ENCODE measurements around the gene TDP2. TPM values are rescaled to one million over a fixed set of nuclear protein-coding genes. Genes with fewer than 3 reads are reported as not detected.

The TDP2 gene
- total and polyA plus RNA-seq, 9 of the 15 experiments (the other 6 are each of a cell fraction or from before 2014, with no cell fraction given), result 27.7 to 60.1 (median 31.8) TPM

DNA sequence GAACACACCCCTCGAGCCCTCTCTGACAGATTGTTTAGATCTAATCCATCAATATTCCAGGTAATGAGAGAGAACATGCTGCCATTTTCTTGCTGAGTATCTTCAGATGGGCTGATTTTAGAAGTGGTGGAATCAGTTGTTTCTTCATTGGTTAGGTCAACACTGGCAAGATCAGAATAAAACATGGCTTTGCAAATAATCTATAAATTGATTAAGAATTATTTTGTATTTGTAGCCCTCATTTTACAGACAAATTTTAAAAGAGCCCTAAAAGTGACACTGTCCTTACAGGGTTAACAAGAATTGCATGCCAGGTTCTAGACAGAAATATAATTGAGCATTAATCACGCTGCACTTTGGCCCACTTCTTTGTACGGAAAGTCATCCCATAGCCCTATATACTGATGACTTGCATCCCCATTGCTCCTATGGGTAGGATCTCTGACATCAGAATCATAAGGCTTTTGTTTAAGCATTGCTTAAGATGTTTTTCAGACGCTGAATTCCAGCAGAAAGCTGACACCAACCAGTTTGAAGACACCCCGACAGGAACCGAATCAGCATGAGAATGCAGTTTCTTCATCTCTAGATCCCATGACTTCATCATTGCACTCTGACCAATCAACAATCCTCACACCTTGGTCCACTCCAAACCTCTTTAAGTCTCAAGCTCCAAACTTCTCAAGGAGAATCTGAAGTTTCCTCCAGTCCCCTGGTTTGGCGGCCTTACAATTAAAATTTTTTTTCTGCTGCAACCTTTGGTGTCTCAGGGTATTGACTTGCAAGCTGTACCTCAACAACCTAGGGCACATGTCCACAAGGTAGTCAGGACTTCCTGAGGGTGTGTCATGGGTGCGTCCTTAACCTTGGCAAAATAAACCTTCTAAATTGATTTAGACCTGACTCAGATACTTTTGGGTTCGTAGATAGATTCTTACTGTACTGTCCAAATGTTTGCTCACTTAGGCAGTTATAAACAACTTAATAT, 7.8 kb downstream of the TDP2 start (continued):
- TF ChIP-seq CUX1 (CRISPR knock-in tag; IDR thresholded peaks at IDR 0.05) (no peak), MXI1 (IDR thresholded peaks at IDR 0.05; ENCODE audit: low read depth, low read length) (no peak), FIP1L1 (IDR thresholded peaks at IDR 0.05; ENCODE audit: low read depth, low read length, poor library complexity, severe bottlenecking) (no peak), TAL1 (IDR thresholded peaks at IDR 0.05) (no peak), EWSR1 (IDR thresholded peaks at IDR 0.05; ENCODE audit: borderline replicate concordance, low read depth, partially characterized antibody) (no peak), CREB1 (IDR thresholded peaks at IDR 0.05) (peak; percentile 44; the same call in 1 of the 2 replicates), CREB1 (CRISPR knock-in tag; IDR thresholded peaks at IDR 0.05) (no peak), SUPT5H (IDR thresholded peaks at IDR 0.05) (no peak), PATZ1 (CRISPR knock-in tag; IDR thresholded peaks at IDR 0.05; ENCODE audit: borderline replicate concordance) (no peak), ZNF224 (CRISPR knock-in tag; IDR thresholded peaks at IDR 0.05) (no peak), FOXA1 (IDR thresholded peaks at IDR 0.05; ENCODE audit: borderline replicate concordance) (no peak), TGIF2 (CRISPR knock-in tag; IDR thresholded peaks at IDR 0.05) (no peak), MNT (conservative IDR thresholded peaks at IDR 0.05) (peak; percentile 33; a peak in 2 of 4 replicates)
